DMS114 treated with DMSO at 0.1 percent for 48 hours (cell line): ENCODE measurements around the gene NBEA.

Source experiments
- DNase-seq: peaks from one replicate; lab custom pipeline; 2025; ENCODE audit not compliant: unreplicated experiment; lab: John Stamatoyannopoulos, UW

Gene NBEA

DNA sequence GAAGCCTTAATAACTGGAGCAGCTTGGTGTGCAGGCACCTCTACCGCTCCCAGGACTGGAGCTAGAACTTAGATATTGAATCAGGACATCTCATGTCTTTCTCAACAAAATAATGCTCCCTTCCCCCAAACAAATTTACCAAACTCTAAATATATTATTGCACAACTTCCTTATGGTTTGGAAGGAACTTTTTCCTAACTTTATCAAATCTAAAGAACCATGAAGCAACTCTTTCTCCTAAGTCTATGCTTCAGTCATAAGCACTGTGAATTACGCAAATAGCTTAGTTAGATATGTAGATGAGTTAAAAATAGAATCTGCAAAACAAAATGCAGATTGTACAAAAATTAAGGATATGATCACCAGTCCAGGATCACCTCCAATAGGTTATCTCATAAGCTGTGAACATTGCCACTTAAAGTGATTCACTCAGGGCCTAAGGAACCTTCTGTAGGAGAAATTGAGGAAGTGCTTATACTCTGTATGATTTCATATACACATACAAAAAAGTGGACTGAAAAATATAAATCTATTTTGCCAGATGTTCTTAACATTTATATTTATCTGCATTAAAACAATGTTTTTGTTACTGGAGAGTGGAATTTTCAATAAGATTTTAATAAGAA, 554.8 kb downstream of the NBEA start:
- no peak for DNase-seq

DNA sequence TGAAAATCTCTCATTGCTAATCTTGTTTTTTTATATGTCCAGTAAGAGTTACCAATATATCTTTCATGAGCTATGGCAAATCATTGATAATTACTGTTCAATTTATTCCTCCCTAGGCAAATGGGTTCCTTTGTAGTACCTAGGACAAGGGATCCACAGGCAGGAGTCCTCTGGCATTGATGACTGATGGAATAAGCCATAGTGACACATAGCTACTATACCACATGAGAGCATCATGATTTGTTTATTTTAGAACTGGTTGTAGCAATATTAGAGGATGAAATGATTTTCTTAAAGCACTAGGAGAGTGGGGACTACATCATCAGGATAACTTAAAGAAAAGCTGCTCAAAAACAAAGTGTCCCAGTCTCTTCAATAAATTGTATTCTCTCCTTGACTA, 556.2 kb downstream of the NBEA start:
- no peak for DNase-seq

- no peak for DNase-seq
These were observed 557.2 kb downstream of the NBEA start for GRCh38 chr13:35499196-35499662.

GRCh38 chr13:35499676-35500075, 557.6 kb downstream of the NBEA start:
- DNase-seq: no peak

- DNase-seq: no peak
These were observed 558.1 kb downstream of the NBEA start for GRCh38 chr13:35500144-35500543.

DNA sequence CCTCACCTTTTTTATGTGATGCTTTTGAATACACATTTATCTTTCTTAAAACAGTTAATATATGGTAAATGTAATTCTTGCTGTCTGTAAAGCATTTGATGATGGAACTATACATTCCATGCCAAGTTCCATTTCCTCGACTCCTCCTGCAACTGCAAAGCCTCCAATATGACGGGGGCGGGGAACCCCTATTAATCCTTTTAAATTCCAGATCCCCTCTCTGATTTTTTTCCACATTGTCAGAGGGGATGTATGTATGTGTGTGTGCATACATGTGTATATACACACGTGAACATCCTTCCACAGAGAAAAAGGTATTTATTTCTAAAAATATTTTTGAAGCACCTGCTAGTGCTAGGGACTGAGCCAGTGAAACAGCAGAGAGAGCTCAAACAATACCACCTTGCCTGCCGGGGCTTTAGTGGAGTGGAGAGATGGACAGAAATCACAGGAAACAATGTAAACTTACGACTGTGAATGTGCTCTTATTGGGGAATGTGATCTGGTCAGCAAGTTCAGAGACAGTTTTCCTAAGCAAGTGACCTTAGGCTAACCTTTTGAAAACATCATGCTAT, 559.7 kb downstream of the NBEA start:
- no peak for DNase-seq

GRCh38 chr13:35502456-35502855, 560.4 kb downstream of the NBEA start:
- no peak for DNase-seq

DNA sequence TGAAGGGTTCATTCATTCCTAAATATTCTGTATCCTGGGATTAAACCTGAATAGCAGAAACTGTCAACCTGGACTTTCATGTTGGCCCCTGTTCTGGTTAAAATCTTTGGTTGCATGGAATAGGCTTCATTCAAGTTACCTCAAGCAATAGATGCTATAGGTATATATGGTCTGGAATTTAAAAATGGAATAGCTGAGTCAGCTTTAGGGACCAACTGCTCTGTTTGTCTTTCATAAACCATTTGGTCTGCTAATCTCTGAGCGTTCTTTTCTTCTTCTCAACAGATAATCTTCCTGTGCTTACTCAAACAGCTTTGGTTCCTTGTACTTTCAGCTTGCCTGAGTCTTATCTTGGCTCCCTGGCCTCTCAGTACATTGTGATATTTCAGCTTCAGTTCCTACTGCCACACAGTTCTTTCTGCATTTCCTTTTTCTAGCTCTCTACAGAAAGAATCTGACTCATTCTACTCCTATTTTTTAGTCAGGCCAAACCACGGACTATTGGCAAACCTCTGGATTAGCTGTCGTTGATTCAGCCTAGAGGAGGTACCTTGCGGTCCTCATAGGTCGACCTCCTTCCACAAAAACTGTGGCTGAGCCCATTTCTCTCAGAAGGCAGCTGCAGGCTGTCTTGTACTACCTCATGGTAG, 570.3 kb downstream of the NBEA start:
- DNase-seq: no peak

GRCh38 chr13:35514061-35514477, 572.0 kb downstream of the NBEA start:
- no peak for DNase-seq

GRCh38 chr13:35514801-35515502, 572.9 kb downstream of the NBEA start:
- no peak for DNase-seq

GRCh38 chr13:35518337-35518946, 576.4 kb downstream of the NBEA start:
- no peak for DNase-seq

DNA sequence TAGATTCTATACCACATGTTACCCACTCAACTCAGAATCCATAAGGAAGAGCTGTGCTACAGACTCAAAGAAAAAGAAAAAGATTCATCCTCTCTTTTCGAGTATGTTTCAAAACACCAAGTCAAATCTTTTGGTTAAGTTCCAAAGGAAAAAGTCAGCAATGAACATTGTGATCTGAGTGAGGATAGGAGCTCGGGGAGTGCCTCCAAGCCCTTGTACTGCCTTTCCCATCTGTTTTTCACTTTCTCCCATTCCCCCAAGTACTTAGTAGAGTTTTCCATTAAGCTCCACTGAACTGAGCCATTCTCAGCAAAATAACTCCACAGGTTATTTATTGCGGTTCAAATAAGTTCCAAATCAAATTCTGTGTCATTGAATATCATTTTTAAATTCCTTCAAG, 582.1 kb downstream of the NBEA start:
- DNase-seq: no peak

DNA sequence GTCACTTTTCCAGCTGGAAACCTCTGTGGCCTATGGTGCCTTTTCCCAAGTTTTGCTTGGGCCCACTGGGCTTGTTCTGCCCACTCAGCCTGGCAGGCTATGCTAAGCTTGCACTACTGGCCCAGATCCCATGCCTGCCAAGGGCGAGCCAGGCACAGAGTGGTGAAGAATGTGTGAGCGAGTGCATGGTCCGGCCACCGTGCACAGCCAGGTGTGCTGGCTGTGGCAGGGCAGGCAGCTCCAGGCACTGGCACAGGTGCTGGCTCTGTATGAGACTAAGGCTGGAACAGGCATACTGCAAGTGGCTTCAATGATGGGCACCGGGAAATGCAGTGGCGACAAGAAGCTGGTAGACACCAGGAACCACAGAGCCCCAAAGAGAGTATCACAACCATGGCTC, 584.5 kb downstream of the NBEA start:
- DNase-seq: no peak

GRCh38 chr13:35527451-35527850, 585.4 kb downstream of the NBEA start:
- DNase-seq: no peak

- no peak for DNase-seq
These were observed 588.1 kb downstream of the NBEA start for GRCh38 chr13:35530147-35530546.

GRCh38 chr13:35530581-35530980, 588.5 kb downstream of the NBEA start:
- no peak for DNase-seq

DNA sequence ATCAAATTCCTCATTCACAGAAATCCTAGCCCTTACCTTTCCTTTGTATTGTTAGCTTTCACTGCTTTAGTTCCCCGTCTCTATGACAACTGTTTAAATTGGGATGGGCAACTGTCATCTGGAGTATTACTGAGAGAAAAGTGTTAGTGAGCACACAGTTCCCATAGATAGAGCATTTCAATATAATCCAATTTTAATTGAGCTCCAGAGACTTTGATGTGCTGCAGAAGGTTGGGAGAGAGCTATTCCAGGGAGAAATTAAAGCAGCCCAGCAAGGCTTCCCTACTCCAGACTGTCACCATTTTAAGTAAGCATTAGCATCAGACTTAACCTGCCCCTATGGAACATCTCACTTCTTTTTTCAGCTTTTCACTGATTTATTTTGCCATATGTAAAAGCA, 589.5 kb downstream of the NBEA start:
- no peak for DNase-seq

DNA sequence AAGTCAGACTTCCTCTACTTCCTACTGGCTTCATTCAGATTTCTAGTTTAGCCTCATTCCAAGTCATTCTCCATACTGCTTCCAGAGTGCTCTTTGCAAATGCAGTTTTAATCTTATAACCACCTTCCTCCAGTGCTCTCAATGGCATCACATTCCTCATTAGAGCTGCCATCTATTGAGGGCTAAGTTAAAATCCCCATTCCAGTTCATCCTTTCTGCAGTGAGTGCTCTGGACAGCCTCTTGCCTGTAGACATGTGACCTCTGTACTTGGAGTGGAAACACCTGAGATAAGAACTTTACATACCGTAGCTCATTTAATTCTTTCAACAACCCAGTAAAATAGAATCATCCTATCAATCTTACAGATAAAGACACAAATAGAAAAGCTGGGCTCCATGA, 592.3 kb downstream of the NBEA start:
- no peak for DNase-seq

DNA sequence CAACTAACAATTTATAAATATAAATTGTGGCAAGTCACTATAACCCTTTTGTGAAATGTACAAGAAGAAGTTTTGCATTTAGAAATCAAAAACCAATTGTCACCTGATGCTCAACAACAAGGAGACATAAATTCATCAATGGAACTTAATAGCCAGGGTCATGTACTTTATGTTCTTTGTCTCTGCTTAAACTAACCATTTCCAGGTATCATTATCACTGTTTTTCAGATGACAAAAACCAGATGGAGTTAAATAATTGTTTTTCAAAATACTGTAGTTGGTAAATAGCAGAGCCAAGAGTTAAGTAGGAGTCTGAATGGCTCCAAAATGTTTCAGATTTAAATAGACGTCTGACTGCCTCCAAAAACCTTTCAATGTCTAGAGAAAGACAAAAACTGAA, 606.7 kb downstream of the NBEA start:
- no peak for DNase-seq

DNA sequence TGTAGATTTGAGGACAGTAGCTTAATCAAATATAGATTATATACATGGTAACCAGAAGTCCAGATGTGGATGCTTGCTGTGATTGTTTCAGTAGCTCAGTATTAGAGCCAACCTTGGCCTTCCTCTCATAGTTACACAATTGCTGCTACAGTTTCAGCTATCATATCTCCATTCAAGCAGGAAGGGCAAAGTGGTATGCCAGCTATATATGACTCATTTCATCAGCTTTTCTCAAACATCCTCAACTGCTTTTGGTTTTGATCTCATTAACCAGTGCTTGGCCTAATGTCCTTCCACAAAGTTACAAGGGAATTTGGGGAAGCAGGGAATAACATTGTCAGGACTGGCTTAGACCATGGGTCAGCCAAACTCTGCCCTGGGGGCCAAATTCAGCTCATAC, 607.4 kb downstream of the NBEA start:
- no peak for DNase-seq

GRCh38 chr13:35552172-35552844, 610.2 kb downstream of the NBEA start:
- DNase-seq: no peak
